Measurements from ENCODE around the gene APOL6.

APOL6 gene, protein sequence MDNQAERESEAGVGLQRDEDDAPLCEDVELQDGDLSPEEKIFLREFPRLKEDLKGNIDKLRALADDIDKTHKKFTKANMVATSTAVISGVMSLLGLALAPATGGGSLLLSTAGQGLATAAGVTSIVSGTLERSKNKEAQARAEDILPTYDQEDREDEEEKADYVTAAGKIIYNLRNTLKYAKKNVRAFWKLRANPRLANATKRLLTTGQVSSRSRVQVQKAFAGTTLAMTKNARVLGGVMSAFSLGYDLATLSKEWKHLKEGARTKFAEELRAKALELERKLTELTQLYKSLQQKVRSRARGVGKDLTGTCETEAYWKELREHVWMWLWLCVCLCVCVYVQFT

DNA sequence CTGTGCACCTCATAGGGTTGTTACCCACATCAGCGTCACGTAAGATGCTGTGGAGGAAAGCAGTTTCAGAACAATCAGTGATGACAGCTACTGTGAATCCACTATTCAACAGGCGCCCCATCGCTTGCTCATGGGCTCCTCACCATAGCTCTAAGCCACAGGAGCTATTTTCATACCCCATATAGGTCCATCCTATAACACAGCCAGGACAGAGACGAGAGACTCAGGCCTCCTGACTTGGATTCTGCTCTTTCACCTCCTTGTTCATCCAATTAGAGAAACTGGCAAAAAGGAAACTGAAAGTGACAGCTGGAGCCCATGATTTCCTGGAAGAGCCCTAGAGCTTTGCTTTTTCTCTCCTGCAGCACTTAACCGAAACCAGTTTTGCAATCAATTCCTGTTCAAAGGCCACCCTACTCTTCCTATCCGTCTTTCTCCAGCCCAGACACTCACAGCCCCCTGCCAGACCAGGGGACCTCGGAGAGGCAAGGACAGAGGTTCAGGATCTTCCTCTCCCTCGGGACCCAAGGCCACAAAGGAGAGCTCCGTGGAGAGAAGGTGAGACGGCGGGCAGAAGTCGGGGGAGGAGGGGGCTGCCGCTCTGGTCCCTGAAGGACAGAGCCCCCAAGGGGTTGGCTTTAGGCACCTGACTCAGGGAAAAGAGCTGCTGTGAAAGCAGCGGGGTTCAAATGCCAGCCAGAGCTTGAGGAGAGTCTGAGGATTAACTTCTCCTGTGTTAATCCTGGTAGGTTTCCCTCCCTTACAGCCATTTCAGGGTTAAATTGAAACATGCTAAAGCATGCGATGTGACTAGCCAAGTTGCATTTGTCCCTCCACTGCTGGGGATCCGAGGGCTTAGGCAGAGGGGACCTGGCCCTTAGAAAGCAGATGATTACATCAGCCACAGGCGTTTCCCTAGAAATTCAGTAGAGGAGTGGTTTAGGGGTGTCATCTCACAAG, at the start of gene APOL6:
TSS of gene APOL6 (plus strand) at position 381 of the 960 bp plus-strand sequence. CDS start 7,980 bp downstream, outside the sequence.
- DNase-seq (ENCODE audit: low read depth), result peak; percentile 42

DNA sequence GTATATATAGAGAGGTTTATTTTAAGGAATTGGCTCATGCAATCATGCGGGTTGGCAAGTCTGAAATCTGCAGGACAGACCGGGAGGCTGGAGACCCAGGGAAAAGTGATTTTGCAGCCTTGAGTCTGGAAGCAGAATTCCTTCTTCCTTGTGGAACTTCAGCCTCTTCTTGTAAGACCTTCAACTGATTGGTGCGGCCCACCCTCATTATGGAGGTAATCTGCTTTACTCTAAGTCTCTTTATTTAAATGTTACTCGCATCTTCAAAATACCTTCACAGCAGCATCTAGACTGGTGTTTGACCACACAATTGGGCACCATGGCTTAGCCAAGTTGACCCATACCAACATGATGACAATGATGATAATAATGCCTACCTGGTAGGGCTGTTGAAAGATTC, 48.9 kb upstream of the APOL6 start:
- no peak for DNase-seq (ENCODE audit: low read depth)

DNA sequence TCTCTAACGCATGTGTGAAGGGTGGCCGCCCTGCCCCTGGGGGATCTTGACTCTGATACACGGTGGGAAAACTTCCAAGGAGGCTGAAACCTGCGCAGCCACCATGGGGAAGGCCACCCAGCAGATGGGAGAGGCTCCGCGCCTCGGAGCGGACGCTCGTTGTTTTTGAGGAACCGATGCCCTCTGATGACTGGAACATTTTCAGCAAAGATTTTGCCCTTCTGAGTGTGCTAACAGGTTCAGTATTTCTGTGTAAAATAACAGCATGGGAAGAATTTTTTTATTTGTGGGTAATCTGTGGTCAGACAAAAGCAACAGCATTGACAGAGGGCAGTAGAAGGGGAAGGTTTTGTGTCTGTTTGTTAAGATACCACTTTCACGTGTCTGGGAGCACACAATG, 47.8 kb upstream of the APOL6 start:
- DNase-seq (ENCODE audit: low read depth), result no peak

DNA sequence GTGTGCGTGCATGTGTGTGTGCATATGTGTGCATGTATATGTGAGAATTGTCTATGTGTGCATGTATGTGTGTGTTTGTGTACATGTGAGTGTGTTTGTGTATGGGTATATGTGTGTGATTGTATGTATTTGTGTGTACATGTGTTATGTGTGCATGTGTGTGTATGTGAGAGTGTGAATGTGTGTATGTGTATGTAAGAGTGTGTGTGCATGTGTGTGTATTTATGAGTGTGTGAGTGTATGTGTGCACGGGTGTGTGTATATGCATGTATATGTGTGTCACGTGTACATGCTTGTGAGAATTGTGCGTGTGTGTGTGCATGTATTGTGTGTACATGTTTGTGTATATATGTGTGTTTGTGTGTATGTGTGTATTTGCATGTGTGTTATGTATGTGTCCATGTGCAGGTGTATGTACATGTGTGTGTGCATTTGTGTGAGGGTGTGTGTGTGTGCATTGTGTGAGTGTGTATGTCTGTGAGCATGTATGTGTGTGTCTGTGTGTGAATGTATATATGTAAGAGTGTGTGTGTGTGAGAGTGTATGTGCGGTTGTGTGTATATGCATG, 47.1 kb upstream of the APOL6 start:
- DNase-seq (ENCODE audit: low read depth), result no peak

DNA sequence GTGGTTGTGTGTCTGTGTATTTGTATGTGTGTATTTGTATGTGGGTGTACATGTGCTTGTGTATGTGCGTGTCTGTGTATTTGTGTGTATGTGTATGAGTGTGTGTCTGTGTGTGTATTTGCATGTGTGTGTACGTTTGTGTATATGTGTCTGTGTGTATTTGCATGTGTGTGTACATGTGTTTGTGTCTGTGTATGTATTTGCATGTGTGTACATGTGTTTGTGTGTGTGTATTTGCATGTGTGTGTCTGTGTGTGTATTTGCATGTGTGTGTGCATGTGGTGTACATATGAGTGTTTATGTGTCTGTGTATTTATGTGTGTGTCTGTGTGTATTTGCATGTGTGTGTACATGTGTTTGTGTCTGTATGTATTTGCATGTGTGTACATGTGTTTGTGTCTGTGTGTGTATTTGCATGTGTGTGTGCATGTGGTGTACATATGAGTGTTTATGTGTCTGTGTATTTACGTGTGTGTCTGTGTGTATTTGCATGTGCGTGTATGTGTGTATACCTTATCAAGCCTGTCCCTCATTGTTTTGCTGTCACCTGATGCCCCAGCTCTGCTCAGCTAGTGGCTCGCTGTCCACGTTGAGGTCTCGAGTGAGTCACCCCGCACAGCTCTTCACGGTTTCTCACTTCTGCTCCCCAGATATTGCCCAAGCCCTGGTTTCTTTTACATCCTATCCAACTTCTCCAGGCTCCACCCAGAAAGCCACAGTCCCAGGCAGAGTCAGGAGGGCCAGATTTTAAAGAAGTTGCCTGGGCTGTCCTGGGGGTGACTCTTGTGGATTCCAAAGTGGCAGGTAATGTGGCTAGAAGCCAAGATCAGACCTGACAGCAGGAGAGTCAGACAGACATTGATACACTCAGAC, 46.3 kb upstream of the APOL6 start:
- DNase-seq (ENCODE audit: low read depth), result no peak

DNA sequence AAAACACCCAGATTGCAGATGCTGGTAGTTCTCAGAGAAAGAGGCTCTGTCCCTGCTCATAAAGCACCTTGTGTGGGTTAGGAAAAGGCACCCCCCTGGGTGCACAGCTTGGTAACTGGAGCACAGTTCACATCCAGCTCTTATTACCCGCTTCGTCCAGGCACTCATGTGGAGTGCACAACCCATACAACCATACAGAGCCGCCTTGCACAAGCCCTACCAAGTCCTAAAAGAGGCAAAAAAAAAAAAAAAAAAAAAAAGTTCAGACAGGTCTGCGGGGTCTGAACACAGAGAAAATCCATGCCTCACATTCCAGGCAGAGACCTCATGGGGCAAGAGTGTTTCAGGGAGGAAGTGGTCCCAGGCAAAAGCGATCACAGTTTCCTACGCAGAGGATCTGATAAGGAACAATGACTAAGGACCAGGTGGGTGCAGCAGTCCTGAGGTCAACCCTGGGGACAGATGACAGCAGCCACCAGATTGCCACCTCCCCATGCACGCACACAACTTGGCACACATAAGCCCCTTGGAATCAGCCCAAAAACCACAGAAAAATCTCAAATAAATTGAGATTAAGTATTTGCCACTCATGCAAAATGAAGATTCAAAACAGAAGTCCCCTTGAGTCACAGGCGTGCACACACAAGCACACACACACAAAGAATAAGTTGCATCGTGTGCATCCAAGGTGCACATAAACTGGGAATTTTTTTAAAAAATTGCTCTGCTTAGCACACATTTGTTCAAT, 43.5 kb upstream of the APOL6 start:
- DNase-seq (ENCODE audit: low read depth), result no peak

DNA sequence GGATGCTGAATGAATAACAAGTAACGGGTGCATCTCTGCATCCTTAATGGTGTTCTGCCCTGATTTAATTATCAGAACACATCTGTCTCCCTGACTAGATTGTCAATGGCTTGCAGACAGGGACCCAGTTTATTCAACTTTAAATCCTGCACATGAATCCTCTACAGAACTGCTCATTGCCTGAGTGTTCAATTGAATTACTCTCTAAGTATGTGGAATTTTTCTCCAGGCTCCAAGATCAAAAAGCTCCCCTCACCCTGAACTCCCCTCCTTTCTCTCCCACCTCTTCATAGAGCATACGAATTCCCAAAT, 42.9 kb upstream of the APOL6 start:
- DNase-seq (ENCODE audit: low read depth), result no peak

DNA sequence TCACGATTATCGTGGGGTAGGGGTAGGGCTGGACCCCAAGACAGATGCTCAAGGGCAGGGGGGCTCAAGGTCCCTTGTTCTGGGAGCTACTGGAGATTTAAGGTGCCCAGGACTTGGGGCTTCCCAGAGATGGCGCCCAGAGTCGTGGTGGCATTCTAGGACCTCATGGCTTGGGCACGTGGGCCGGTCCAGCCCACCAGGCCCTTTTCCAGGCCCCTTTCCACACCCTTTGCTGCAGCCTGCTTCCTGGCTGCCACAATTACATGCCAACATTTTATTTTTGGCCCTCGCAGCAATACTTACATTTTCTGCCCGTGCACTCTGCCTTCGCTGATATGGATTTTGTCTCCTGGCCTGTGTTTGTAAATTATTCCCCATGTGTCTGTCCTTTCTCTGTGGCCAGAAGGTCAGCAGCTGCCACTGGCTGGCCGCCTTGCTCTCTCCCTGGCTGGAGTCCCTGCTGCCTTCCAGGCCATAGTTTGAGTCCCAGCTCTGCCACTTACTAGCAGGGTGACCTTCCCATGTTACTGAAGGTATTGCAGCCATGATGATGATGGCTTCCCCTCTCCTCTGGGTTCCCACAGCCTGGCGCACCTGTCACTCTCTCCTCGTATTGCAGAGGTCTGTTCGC, 42.3 kb upstream of the APOL6 start:
- DNase-seq (ENCODE audit: low read depth), result no peak

DNA sequence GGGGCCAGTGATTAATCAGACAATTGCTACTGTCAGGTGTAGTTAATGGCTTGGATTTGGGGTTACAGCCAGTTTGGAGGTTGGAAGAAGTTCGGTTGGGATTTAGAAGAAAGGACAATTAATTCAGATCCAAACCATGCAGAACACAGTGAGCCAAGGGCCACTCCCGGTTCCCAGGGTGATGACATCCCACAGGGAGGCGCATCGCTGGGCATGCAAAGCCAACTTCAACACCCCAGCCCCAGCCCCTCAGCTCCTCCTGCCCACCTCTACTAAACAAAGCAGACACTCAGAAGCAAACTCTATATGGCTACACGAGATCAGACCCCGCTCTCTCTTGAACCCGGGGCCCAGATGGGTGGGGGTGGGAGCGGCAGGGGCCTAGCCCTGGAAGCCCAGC, 41.3 kb upstream of the APOL6 start:
- DNase-seq (ENCODE audit: low read depth), result no peak

DNA sequence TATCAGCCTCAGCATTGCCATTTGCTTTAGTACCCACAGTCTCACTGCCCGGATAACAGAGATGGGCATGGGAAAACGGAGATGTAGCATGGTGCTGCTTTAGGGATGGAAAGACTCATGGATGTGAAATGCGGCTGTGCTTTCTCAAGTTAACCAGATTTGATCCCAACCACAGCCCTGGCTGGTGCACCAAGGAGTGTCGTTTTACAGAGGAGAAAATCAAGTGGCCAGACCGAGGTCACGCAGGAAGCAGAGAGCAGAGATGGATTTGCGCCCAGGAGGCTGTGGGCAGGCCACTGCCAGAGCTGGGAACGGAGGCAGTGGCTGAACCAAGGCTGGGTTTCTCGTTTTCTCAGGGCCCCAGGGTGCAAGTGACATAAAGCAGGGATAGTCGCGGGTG, 40.2 kb upstream of the APOL6 start:
- DNase-seq (ENCODE audit: low read depth), result no peak

DNA sequence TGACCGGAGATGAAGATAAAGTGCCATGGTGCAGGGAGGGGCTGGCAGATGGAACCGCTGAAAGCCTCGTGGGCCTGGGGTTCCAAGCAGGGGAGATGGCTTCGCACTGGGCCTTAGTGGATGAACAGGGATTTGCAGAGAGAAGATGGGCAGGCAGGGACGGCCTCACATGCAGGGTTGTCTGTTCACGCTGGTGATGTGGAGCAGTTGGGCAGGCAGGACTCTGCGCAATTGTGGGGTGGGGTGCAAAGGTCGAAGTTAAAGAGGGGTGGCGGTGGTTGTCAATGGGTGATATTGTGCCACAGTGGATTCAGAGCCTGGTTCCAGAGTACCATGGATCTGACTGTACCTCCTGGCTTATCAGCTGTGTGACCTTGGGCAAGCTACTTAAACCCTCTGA, 39.0 kb upstream of the APOL6 start:
- no peak for DNase-seq (ENCODE audit: low read depth)

DNA sequence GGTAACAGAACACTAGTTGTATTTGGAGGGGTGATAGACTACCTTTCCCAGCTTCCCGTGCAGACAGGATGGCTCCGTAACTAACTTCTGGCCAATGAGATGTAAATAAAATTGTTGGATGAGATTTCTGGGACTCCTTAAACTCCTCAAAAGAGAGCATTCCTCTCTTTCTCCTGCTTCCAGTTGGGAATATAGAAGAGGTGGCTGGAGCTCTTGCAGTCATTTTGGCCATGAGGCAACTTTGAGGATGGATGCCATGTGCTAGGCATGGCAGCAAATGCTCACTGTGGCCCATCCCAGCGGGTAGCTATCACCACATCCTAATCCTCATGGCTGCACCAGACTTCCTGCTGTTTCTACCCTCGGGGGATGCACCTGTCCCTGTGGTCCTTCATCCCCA, 38.5 kb upstream of the APOL6 start:
- DNase-seq (ENCODE audit: low read depth), result no peak

DNA sequence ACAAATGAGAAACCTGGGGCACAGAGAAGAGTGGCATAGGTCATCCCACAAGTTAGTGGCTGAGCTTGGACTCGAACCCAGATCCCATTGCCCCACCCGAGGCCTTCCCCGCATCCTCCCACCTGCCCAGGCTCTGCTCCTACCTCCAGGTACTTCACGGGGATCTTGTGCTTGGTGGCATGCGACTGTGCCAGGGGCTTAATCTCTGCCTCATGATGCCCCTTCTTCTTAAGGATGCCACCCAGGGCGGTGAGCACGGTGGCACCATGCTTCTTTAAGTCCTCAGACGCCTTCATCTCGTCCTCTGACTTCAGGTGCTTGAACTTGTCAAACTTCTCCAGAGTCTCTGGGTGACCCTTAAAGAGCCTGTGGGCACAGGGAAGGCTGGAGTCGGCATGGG, 37.5 kb upstream of the APOL6 start:
- DNase-seq (ENCODE audit: low read depth), result no peak

DNA sequence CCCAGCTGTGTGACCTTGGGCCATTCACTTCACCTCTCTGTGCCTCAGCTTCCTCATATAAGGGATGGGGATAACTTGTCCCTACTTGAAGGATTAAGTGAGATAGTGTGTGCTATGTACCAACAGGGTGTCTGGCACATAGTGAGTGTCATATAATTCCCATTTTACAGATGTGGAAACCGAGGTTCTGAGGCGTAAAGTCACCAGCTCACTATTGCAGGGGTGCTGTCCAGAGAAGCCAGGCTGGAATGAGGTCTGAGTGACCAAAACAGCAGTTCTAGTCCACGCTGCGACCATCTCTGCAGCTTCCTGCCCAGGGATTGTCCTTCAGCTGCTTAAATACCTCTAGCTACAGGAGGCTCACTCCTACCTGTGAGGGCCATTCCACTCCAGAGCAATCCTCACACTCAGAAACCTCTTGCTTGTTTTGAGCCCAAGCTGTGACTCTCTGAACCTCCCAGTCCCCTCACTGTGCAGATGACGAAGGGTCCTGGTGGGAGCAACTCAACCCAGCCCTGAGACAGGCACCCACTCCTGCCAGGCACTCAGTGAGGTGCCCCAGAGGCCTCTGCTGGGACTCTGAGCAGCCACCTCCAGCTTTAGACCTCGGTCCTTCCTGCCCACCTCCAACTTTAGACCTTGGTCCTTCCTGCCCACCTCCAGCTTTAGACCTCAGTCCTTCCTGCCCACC, 36.9 kb upstream of the APOL6 start:
- DNase-seq (ENCODE audit: low read depth), result peak; percentile 5

DNA sequence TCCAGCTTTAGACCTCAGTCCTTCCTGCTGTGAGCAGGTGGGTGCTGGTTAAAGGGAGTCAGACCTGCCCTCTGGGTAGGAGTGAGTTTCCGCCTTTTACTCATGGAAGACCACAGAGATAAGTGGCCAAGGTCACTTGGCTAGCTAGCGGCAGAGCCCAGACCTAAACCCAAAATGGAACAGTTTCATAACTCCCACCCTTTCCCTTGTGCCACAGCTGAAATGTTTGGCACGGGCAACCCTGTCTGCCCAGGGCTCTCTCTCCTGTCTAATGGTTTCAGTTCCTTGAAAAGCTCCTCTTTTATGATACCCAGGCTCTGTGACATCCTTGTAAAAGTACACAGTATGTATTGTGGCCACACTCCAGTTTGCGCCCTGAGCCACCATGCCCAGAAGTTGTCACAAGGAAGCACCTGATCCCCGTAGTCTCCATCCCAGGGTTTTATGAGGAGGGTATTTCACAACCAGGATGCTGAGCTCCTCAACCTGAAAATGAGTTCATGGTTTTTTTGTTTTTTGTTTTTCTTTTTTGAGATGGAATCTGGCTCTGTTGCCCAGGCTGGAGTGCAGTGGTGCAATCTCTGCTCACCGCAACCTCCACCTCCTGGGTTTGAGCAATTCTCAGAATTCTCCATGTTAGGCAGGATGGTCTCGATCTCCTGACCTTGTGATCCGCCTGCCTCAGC, 36.2 kb upstream of the APOL6 start:
- DNase-seq (ENCODE audit: low read depth), result no peak

DNA sequence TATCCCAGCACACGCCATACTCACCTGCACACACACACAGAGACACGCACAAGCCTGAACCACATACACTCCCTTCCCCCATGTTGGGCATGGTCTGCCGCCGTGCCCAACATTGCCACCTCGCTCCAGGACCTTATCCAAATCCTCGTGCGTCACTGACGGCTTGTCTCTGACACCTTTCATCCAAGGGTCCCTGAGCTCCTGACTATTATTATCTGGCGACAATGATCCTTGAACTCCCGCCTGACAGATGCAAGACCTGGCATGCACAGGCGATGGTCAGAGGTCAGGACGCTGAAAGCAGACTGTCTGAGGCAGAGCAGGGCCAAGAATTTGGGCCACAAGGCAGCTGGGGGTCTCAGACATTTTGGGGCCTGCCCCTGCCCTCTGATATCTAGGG, 35.3 kb upstream of the APOL6 start:
- no peak for DNase-seq (ENCODE audit: low read depth)

DNA sequence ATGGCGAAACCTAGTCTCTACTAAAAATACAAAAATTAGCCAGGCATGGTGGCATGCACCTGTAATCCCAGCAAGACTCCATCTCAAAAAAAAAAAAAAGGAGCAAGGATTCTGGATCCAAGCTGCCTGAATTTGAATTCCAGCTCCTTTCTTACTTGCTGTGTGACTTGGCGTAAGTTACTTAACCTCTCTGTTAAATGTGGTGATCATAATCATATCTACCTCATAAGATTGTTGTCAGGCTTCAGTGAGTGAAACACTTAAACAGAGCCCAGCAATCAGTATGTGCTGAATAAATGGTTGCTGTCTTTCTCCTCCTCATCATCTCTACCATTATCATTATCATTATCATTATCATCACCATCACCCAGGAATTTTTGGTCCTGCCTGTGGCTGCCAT, 33.8 kb upstream of the APOL6 start:
- no peak for DNase-seq (ENCODE audit: low read depth)

DNA sequence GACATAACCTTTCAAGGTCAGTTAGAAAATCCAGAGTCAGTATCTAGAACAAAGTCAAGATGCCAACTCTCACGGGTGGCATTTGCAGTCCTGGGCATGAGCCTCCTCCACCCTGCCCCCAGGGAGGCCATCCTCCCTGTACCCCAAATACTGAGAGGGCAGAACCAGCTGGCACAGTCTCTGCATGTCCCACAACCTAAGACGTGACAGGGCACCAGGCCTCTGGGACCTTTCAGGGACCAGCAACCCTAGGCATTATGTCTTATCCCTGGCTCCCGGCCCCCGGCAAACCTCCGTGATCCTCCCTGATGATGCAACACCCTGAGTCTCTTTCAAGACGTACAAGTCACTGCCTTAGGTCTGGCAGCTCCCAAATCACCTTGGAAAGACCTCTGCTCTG, 33.1 kb upstream of the APOL6 start:
- no peak for DNase-seq (ENCODE audit: low read depth)

DNA sequence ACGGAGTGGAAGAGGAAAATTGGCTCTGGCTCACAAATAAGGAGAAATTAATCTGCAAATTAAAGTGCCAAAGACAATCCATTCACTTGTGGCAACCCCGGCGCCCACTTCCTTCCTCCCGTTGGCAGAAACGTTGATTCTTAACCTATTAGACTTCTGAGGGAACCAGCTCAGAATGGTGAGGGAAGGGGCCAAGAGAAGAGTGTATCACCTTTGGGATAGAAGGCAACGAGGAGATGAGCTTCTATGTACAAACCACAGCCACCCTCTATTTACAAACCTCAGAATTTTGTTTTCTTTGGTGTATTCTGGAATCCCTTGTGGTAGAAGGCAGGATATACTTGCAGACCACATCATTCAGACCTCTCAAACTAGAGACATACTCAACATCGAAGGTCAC, 32.2 kb upstream of the APOL6 start:
- DNase-seq (ENCODE audit: low read depth), result no peak

All from activated gamma-delta T cell treated with anti-CD3 and anti-CD28 coated beads, Interleukin-2, amount 50 U/mL, for 16 hours (primary cell).